Activated CD4-positive, alpha-beta memory T cell treated with anti-CD3 and anti-CD28 coated beads, Interleukin-2, amount 10 ng/mL, durations not matched to agents 7 days and 5 days (primary cell): Measurements from ENCODE around the gene PPIL1. TPM values are rescaled to one million over a fixed set of nuclear protein-coding genes. Genes with fewer than 3 reads are reported as not detected.
A peak's percentile ranks its signal among the peaks of the same experiment; 100 is the strongest.

Experiments used
- CTCF ChIA-PET: fragments of 350-600 bp; sonication (Branson Sonifier 250); formaldehyde crosslinking; loops from one replicate; lab custom pipeline; 2021; ENCODE audit warnings: antibody characterized with exemption, inconsistent platforms; lab: Charles Lee
- POLR2A ChIA-PET: fragments of 350-600 bp; sonication (Branson Sonifier 250); formaldehyde crosslinking; loops from one replicate; lab custom pipeline; 2021; ENCODE audit warnings: antibody characterized with exemption; lab: Charles Lee
- DNase-seq: peaks from one replicate; pipeline ENCODE4 v3.0.0-alpha.2; 2020
- H3K27ac Mint-ChIP-seq: one replicate; pipeline ENCODE4 v1.8.0; 2021; ENCODE audit warnings: mild to moderate bottlenecking, mixed read lengths
- H3K27me3 Mint-ChIP-seq: one replicate; pipeline ENCODE4 v1.8.0; 2021; ENCODE audit warnings: mixed read lengths
- H3K36me3 Mint-ChIP-seq: one replicate; pipeline ENCODE4 v1.8.0; 2021; ENCODE audit warnings: low read depth, mixed read lengths
- H3K4me1 Mint-ChIP-seq: one replicate; pipeline ENCODE4 v1.8.0; 2021; ENCODE audit warnings: mixed read lengths
- H3K4me3 Mint-ChIP-seq: one replicate; pipeline ENCODE4 v1.8.0; 2021; ENCODE audit warnings: mild to moderate bottlenecking, mixed read lengths
- H3K9me3 Mint-ChIP-seq: one replicate; pipeline ENCODE4 v1.8.0; 2021; ENCODE audit warnings: mixed read lengths
- total RNA-seq, 2 experiments: library from RNA; stranded (reverse); gene quantifications; one replicate each; pipeline ENCODE4 v1.2.3, GENCODE V29; 2021

Gene PPIL1
- total RNA-seq, 2 experiments from 2014 or later = 22.8 to 24.3 TPM

GRCh38 chr6:36839749-36840431 lies 34.7 kb downstream of the PPIL1 start:
- CTCF ChIA-PET = interaction anchor here (1.5 kb wide), 1 partner anchor 13 kb away, joined by 4 read pairs; no protein-coding TSS in a partner anchor
- Mint-ChIP-seq H3K36me3 (no peaks in the 10 kb centered on the region), H3K4me1 (peaks cover 14% of the 10 kb centered on the region), H3K9me3 (no peaks in the 10 kb centered on the region), H3K27me3 (peaks cover 42% of the 10 kb centered on the region), H3K4me3 (peak overlapping the region; percentile 68), H3K27ac (no peak overlapping the region)
- POLR2A ChIA-PET = interaction anchor here (1.0 kb wide), 1 partner anchor 11 kb away, joined by 3 read pairs; no protein-coding TSS in a partner anchor
- DNase-seq = peak; percentile 36

- ChIA-PET POLR2A (no interaction called here), CTCF (interaction anchor here (1.0 kb wide), 1 partner anchor 179 kb away, joined by 4 read pairs; no protein-coding TSS in a partner anchor)
- no peaks in the 10 kb centered on the region for H3K9me3 Mint-ChIP-seq
- no peak within 1 kb of the TSS for H3K27ac Mint-ChIP-seq
- DNase-seq = no peak
- peaks cover 39% of the 10 kb centered on the region for H3K27me3 Mint-ChIP-seq
- no peaks in the 10 kb centered on the region for H3K36me3 Mint-ChIP-seq
- peak within 1 kb of the TSS; percentile 68 for H3K4me3 Mint-ChIP-seq
- peaks cover 14% of the 10 kb centered on the region for H3K4me1 Mint-ChIP-seq
Measured at GRCh38 chr6:36838896-36839748, 35.5 kb downstream of the PPIL1 start, which contains the start of gene CPNE5. Gene CPNE5, minus strand, starts transcription at chr6:36839444. Its CDS starts 67 bp downstream, at chr6:36839377.

GRCh38 chr6:36837686-36838085 lies 36.9 kb downstream of the PPIL1 start:
- Mint-ChIP-seq H3K4me3 (no peak overlapping the region), H3K9me3 (peaks cover 3% of the 10 kb centered on the region), H3K36me3 (no peaks in the 10 kb centered on the region), H3K27me3 (peaks cover 39% of the 10 kb centered on the region), H3K4me1 (peaks cover 14% of the 10 kb centered on the region), H3K27ac (no peak overlapping the region)
- ChIA-PET POLR2A (interaction anchor here (0.7 to 1.1 kb wide), 3 partner anchors 11 to 345 kb away, joined by 3 read pairs; no protein-coding TSS in a partner anchor), CTCF (interaction anchor here (0.6 to 1.4 kb wide), 5 partner anchors 13 to 284 kb away, joined by 3 to 6 read pairs (median 4); no protein-coding TSS in a partner anchor)
- no peak for DNase-seq

- Mint-ChIP-seq H3K27me3 (peaks cover 39% of the 10 kb centered on the region), H3K9me3 (peaks cover 3% of the 10 kb centered on the region), H3K27ac (no peak overlapping the region), H3K4me3 (no peak overlapping the region), H3K4me1 (peaks cover 14% of the 10 kb centered on the region), H3K36me3 (no peaks in the 10 kb centered on the region)
- DNase-seq = no peak
- POLR2A ChIA-PET = interaction anchor here (1.1 to 1.2 kb wide), 2 partner anchors 12 to 344 kb away, joined by 3 to 4 read pairs; no protein-coding TSS in a partner anchor
- CTCF ChIA-PET = interaction anchor here (0.6 to 1.4 kb wide), 4 partner anchors 13 to 284 kb away, joined by 3 to 6 read pairs (median 4); no protein-coding TSS in a partner anchor
Measured at GRCh38 chr6:36837022-36837339, 37.6 kb downstream of the PPIL1 start.

- peaks cover 39% of the 10 kb centered on the region for H3K27me3 Mint-ChIP-seq
- no peak for DNase-seq
- no peak overlapping the region for H3K4me3 Mint-ChIP-seq
- peaks cover 3% of the 10 kb centered on the region for H3K9me3 Mint-ChIP-seq
- ChIA-PET CTCF (interaction anchor here (1.4 kb wide), 3 partner anchors 14 to 182 kb away, joined by 3 to 6 read pairs (median 6); no protein-coding TSS in a partner anchor), POLR2A (interaction anchor here (1.2 kb wide), 1 partner anchor 11 kb away, joined by 4 read pairs; no protein-coding TSS in a partner anchor)
- peaks cover 14% of the 10 kb centered on the region for H3K4me1 Mint-ChIP-seq
- no peaks in the 10 kb centered on the region for H3K36me3 Mint-ChIP-seq
- no peak overlapping the region for H3K27ac Mint-ChIP-seq
Measured at GRCh38 chr6:36836111-36837021, 38.2 kb downstream of the PPIL1 start.

- peaks cover 4% of the 10 kb centered on the region for H3K4me1 Mint-ChIP-seq
Measured at GRCh38 chr6:36834576-36835341, 39.8 kb downstream of the PPIL1 start.

GRCh38 chr6:36833182-36833789 lies 41.3 kb downstream of the PPIL1 start:
- ChIA-PET CTCF (interaction anchor here (0.6 to 1.2 kb wide), 2 partner anchors 51 to 173 kb away, joined by 3 read pairs; no protein-coding TSS in a partner anchor), POLR2A (no interaction called here)
- Mint-ChIP-seq H3K4me1 (no peaks in the 10 kb centered on the region), H3K9me3 (peaks cover 3% of the 10 kb centered on the region), H3K4me3 (no peak overlapping the region), H3K27ac (no peak overlapping the region), H3K36me3 (no peaks in the 10 kb centered on the region), H3K27me3 (peaks cover 19% of the 10 kb centered on the region)
- DNase-seq = no peak

More at GRCh38 chr6:36834576-36835341, 39.8 kb downstream of the PPIL1 start:
- no peak for DNase-seq
- Mint-ChIP-seq H3K27me3 (peaks cover 28% of the 10 kb centered on the region), H3K27ac (no peak overlapping the region), H3K4me3 (no peak overlapping the region), H3K9me3 (peaks cover 3% of the 10 kb centered on the region), H3K36me3 (no peaks in the 10 kb centered on the region)
- POLR2A ChIA-PET = interaction anchor here (0.5 kb wide), 1 partner anchor 52 kb away, joined by 3 read pairs; no protein-coding TSS in a partner anchor
- CTCF ChIA-PET = interaction anchor here (0.7 to 1.9 kb wide), 3 partner anchors 16 to 52 kb away, joined by 3 to 12 read pairs (median 4); no protein-coding TSS in a partner anchor

GRCh38 chr6:36832313-36832712 lies 42.3 kb downstream of the PPIL1 start:
- no peaks in the 10 kb centered on the region for H3K36me3 Mint-ChIP-seq
- no peak overlapping the region for H3K27ac Mint-ChIP-seq
- no peak overlapping the region for H3K4me3 Mint-ChIP-seq
- peaks cover 7% of the 10 kb centered on the region for H3K4me1 Mint-ChIP-seq
- POLR2A ChIA-PET = no interaction called here
- peaks cover 10% of the 10 kb centered on the region for H3K27me3 Mint-ChIP-seq
- CTCF ChIA-PET = interaction anchor here (1.2 kb wide), 1 partner anchor 50 kb away, joined by 3 read pairs; no protein-coding TSS in a partner anchor
- DNase-seq = no peak
- H3K9me3 Mint-ChIP-seq = peaks cover 3% of the 10 kb centered on the region

- peaks cover 3% of the 10 kb centered on the region for H3K9me3 Mint-ChIP-seq
- ChIA-PET CTCF (interaction anchor here (1.0 kb wide), 1 partner anchor 20 kb away, joined by 3 read pairs; no protein-coding TSS in a partner anchor), POLR2A (interaction anchor here (1.5 kb wide), 1 partner anchor 18 kb away, joined by 5 read pairs; no protein-coding TSS in a partner anchor)
- no peak overlapping the region for H3K27ac Mint-ChIP-seq
- DNase-seq = no peak
- no peak overlapping the region for H3K4me3 Mint-ChIP-seq
- H3K36me3 Mint-ChIP-seq = no peaks in the 10 kb centered on the region
- peaks cover 6% of the 10 kb centered on the region for H3K27me3 Mint-ChIP-seq
- peaks cover 10% of the 10 kb centered on the region for H3K4me1 Mint-ChIP-seq
Measured at GRCh38 chr6:36830577-36830976, 44.0 kb downstream of the PPIL1 start.

- Mint-ChIP-seq H3K9me3 (peaks cover 3% of the 10 kb centered on the region), H3K4me1 (peaks cover 10% of the 10 kb centered on the region), H3K27me3 (peaks cover 8% of the 10 kb centered on the region), H3K27ac (no peak overlapping the region), H3K4me3 (no peak overlapping the region), H3K36me3 (no peaks in the 10 kb centered on the region)
- POLR2A ChIA-PET = interaction anchor here (1.5 kb wide), 1 partner anchor 18 kb away, joined by 5 read pairs; no protein-coding TSS in a partner anchor
- CTCF ChIA-PET = interaction anchor here (1.0 kb wide), 1 partner anchor 21 kb away, joined by 3 read pairs; no protein-coding TSS in a partner anchor
- DNase-seq = no peak
Measured at GRCh38 chr6:36829919-36830544, 44.6 kb downstream of the PPIL1 start.
